ENCODE results near the gene PAX5. TPM values are rescaled to one million over a fixed set of nuclear protein-coding genes. Genes with fewer than 3 reads are reported as not detected.

Gene PAX5
- total RNA-seq, 4 donors from 2014 or later = under 0.01 to 0.29 TPM; not detected in 2

DNA sequence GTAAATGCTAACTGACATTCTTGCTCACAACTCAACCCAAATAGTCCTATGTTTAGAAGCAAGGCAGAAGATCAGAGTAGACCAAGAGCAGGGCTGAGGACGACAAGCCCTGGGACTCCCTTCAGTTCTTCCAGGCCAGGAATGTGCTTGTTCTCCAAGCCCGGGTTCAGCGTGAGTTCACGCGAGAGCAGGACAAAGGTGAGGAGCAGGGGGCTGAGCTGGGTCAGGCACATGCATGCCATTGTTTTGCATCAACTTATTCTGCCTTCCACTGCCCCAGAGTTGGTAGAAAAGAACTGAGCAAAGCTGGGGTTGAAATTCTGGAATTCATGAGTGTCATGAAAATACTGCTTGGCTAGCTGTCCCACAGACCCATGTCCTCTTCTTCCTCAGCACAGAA is 206.5 kb downstream of the PAX5 start:
- Histone ChIP-seq H3K9me3 (no peaks in the 10 kb centered on the region), H3K4me1 (no peaks in the 10 kb centered on the region), H3K27me3 (peaks cover 0 to 38% (median 0%) of the 10 kb centered on the region in 4 donors), H3K27ac (no peak overlapping the region), H3K36me3 (no peaks in the 10 kb centered on the region), H3K4me3 (no peak overlapping the region)
- TF ChIP-seq POLR2A (IDR thresholded peaks at IDR 0.05) = no peak
- TF ChIP-seq, protein P1, sequence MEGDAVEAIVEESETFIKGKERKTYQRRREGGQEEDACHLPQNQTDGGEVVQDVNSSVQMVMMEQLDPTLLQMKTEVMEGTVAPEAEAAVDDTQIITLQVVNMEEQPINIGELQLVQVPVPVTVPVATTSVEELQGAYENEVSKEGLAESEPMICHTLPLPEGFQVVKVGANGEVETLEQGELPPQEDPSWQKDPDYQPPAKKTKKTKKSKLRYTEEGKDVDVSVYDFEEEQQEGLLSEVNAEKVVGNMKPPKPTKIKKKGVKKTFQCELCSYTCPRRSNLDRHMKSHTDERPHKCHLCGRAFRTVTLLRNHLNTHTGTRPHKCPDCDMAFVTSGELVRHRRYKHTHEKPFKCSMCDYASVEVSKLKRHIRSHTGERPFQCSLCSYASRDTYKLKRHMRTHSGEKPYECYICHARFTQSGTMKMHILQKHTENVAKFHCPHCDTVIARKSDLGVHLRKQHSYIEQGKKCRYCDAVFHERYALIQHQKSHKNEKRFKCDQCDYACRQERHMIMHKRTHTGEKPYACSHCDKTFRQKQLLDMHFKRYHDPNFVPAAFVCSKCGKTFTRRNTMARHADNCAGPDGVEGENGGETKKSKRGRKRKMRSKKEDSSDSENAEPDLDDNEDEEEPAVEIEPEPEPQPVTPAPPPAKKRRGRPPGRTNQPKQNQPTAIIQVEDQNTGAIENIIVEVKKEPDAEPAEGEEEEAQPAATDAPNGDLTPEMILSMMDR (IDR thresholded peaks at IDR 0.05) = no peak
- DNase-seq = no peak
- intact Hi-C loops (cut with DNase I) = no loop called here
- WGBS, 2 donors = 66 to 89% methylated on average over 2 to 5 of the region's 5 CpGs

DNA sequence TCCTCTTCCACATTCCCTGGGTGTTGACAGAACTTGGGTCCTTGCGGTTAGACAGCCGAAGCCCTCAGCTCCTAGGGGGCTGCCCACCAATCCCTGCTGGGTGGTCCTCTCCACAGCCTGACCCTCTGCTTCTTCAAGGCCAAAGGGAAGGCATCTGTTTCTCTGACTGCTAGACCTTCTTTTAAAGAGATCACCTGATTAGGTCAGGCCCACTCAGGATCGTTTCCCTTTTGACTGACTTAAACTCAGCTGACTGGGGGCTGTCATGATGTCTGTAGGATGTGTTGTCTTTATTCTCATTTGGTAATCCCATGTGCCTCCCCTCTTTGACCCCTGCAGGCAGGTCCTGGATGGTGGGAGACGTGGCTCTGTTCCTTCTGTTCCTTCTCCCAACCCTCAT is 207.5 kb downstream of the PAX5 start:
- no peak for DNase-seq
- H3K27me3 ChIP-seq = peaks cover 0 to 38% (median 0%) of the 10 kb centered on the region in 4 donors
- 80 to 100% methylated on average over 3 to 4 of the region's 4 CpGs for WGBS, 2 donors
- intact Hi-C loops (cut with DNase I) = no loop called here
- TF ChIP-seq POLR2A (IDR thresholded peaks at IDR 0.05) = no peak
- TF ChIP-seq, protein P1 (IDR thresholded peaks at IDR 0.05) = no peak
- H3K27ac ChIP-seq = no peak overlapping the region
- no peak overlapping the region for H3K4me3 ChIP-seq
- no peaks in the 10 kb centered on the region for H3K36me3 ChIP-seq
- H3K4me1 ChIP-seq = no peaks in the 10 kb centered on the region
- H3K9me3 ChIP-seq = no peaks in the 10 kb centered on the region

DNA sequence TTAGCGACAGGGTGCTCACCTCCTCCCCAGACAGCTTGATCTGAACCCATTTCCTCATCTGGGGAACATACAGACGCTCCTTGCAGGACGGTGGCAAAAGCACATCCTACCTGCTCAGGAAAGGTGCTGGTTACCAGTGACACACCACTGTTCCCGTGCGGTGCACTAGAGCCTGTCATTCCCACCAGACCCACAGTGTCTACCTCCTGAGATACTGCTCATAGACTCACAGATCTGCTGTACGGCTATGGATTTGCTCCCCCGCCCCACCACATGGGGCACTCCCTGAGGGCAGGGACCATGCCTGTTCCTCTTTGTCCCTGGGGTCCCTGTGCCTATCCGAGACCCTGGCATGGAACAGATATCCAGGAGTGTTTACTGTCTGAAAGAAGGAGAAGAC is 208.9 kb downstream of the PAX5 start:
- TF ChIP-seq, protein P1 (IDR thresholded peaks at IDR 0.05) = no peak
- no peak for TF ChIP-seq POLR2A (IDR thresholded peaks at IDR 0.05)
- DNase-seq = no peak
- 77 to 82% methylated on average over 6 to 7 of the region's 8 CpGs for WGBS, 2 donors

DNA sequence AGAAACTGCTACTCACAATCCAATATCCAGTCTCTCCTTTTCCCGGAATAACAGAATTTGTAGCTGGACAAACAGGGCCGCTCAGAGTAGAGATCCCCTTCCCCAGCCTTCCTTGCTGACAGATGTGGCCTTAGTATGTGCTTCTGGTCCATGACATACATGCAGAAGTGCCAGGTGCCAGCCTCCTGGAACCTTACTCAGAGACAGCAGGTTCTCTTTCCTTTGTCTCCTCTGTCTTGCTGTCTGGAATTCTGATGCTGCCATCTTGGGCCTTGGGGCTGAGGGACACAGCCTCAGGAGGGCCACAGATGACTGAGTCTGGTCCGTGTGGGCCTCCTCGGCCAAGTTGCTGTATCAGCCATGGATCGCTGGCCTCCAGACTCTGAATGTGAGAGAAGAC is 210.1 kb downstream of the PAX5 start:
- Histone ChIP-seq H3K27ac (no peak overlapping the region), H3K4me3 (no peak overlapping the region), H3K36me3 (no peaks in the 10 kb centered on the region), H3K4me1 (peaks cover 0 to 4% (median 3%) of the 10 kb centered on the region in 3 donors), H3K9me3 (no peaks in the 10 kb centered on the region), H3K27me3 (peaks cover 0 to 46% (median 0%) of the 10 kb centered on the region in 4 donors)
- intact Hi-C loops (cut with DNase I) = no loop called here
- DNase-seq = no peak
- TF ChIP-seq, protein P1 (IDR thresholded peaks at IDR 0.05) = no peak
- no peak for TF ChIP-seq POLR2A (IDR thresholded peaks at IDR 0.05)
- WGBS, 2 donors = 74 to 89% methylated on average over 3 to 4 of the region's 5 CpGs

More for the DNA sequence above, 208.9 kb downstream of the PAX5 start:
- Histone ChIP-seq H3K4me3 (no peak overlapping the region), H3K27ac (no peak overlapping the region), H3K36me3 (no peaks in the 10 kb centered on the region), H3K4me1 (no peaks in the 10 kb centered on the region), H3K27me3 (peaks cover 0 to 40% (median 0%) of the 10 kb centered on the region in 4 donors), H3K9me3 (no peaks in the 10 kb centered on the region)
- intact Hi-C loops (cut with DNase I) = no loop called here

DNA sequence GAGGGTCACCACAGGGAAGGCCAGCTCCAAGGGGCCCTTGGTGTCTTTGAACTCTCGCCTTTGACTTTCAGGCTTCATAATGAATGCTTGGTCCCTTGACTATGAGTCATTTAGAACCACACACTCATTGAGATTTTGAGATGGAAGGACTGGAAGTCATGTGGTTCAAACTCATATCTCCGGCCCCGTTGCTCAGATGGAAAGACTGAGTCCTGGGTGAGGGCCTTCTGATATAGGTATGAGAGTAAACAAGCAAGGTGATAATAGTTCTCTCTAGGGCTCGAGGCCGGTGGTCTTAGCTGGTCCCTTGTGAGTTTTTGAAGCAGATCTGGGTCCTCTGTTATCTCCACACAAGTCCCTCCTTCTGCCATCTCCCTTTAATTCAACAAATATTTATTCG is 210.6 kb downstream of the PAX5 start:
- Histone ChIP-seq H3K9me3 (no peaks in the 10 kb centered on the region), H3K4me3 (no peak overlapping the region), H3K27ac (no peak overlapping the region), H3K27me3 (peaks cover 0 to 47% (median under 1%) of the 10 kb centered on the region in 4 donors), H3K4me1 (peaks cover 3 to 8% (median 5%) of the 10 kb centered on the region in 3 donors), H3K36me3 (no peaks in the 10 kb centered on the region)
- DNase-seq = no peak
- TF ChIP-seq POLR2A (IDR thresholded peaks at IDR 0.05) = no peak
- TF ChIP-seq, protein P1 (IDR thresholded peaks at IDR 0.05) = no peak
- intact Hi-C loops (cut with DNase I) = no loop called here
- 67 to 76% methylated on average over 4 to 6 of the region's 6 CpGs for WGBS, 2 donors

All from esophagus squamous epithelium (tissue), 5 donors.